ENCODE data around the gene FAM161A.
"Not testable (repeated sequence)": the region's sequence is repeated elsewhere in the genome, so short reads cannot be mapped to it uniquely, and the experiment has no call there.

FAM161A gene

GRCh38 chr2:61834893-61835292, 19.0 kb downstream of the FAM161A start:
- no peak for DNase-seq (ENCODE audit: low spot score)

- DNase-seq (ENCODE audit: low spot score) = no peak
Observed at GRCh38 chr2:61833971-61834370, 19.9 kb downstream of the FAM161A start.

GRCh38 chr2:61832183-61832841, 21.5 kb downstream of the FAM161A start:
- no peak for DNase-seq (ENCODE audit: low spot score)

- no peak for DNase-seq (ENCODE audit: low spot score)
Observed at GRCh38 chr2:61822255-61822654, 31.6 kb downstream of the FAM161A start.

- no peak for DNase-seq (ENCODE audit: low spot score)
Observed at GRCh38 chr2:61816480-61817355, 37.1 kb downstream of the FAM161A start.

- DNase-seq (ENCODE audit: low spot score) = no peak
Observed at GRCh38 chr2:61814539-61815160, 39.2 kb downstream of the FAM161A start.

GRCh38 chr2:61813314-61813713, 40.5 kb downstream of the FAM161A start:
- DNase-seq (ENCODE audit: low spot score) = not testable (repeated sequence)

- DNase-seq (ENCODE audit: low spot score) = no peak
Observed at GRCh38 chr2:61811821-61812220, 42.0 kb downstream of the FAM161A start.

GRCh38 chr2:61810203-61810602, 43.7 kb downstream of the FAM161A start:
- not testable (repeated sequence) for DNase-seq (ENCODE audit: low spot score)

- DNase-seq (ENCODE audit: low spot score) = not testable (repeated sequence)
Observed at GRCh38 chr2:61808693-61809092, 45.2 kb downstream of the FAM161A start.

GRCh38 chr2:61807036-61807757, 46.7 kb downstream of the FAM161A start:
- DNase-seq (ENCODE audit: low spot score) = no peak

- no peak for DNase-seq (ENCODE audit: low spot score)
Observed at GRCh38 chr2:61802548-61802947, 51.3 kb downstream of the FAM161A start.

- no peak for DNase-seq (ENCODE audit: low spot score)
Observed at GRCh38 chr2:61799099-61799498, 54.8 kb downstream of the FAM161A start.

- DNase-seq (ENCODE audit: low spot score) = not testable (repeated sequence)
Observed at GRCh38 chr2:61797446-61797845, 56.4 kb downstream of the FAM161A start.

GRCh38 chr2:61795408-61795807, 58.5 kb downstream of the FAM161A start:
- no peak for DNase-seq (ENCODE audit: low spot score)

GRCh38 chr2:61793389-61793836, 60.4 kb downstream of the FAM161A start:
- peak; percentile 30 for DNase-seq (ENCODE audit: low spot score)

- DNase-seq (ENCODE audit: low spot score) = no peak
Observed at GRCh38 chr2:61792355-61792890, 61.4 kb downstream of the FAM161A start.

GRCh38 chr2:61789807-61790602, 63.9 kb downstream of the FAM161A start:
- DNase-seq (ENCODE audit: low spot score) = no peak

- no peak for DNase-seq (ENCODE audit: low spot score)
Observed at GRCh38 chr2:61787941-61788563, 65.8 kb downstream of the FAM161A start.

- DNase-seq (ENCODE audit: low spot score) = no peak
Observed at GRCh38 chr2:61786876-61787275, 67.0 kb downstream of the FAM161A start.

- DNase-seq (ENCODE audit: low spot score) = no peak
Observed at GRCh38 chr2:61785583-61785982, 68.3 kb downstream of the FAM161A start.
